Measurements from ENCODE around the gene CAPZB. TPM values are rescaled to one million over a fixed set of nuclear protein-coding genes. Genes with fewer than 3 reads are reported as not detected.
"Not testable (repeated sequence)": the region's sequence is repeated elsewhere in the genome, so short reads cannot be mapped to it uniquely, and the experiment has no call there.

The CAPZB gene
- total RNA-seq, 4 donors from 2014 or later: 127 to 404 (median 136) TPM

- H3K4me1 ChIP-seq: peaks cover 7 to 33% (median 31%) of the 10 kb centered on the region in 4 donors
- peaks cover 0 to 39% (median 15%) of the 10 kb centered on the region in 4 donors for H3K36me3 ChIP-seq
- 97% methylated on average over 6 of the region's 6 CpGs; no CpG with 5 or more reads in 1 of the 2 donors for WGBS, 2 donors (ENCODE audit: low coverage in 1 of 2)
- no peak for DNase-seq
- no peak for TF ChIP-seq CTCF (IDR thresholded peaks at IDR 0.05)
- H3K27ac ChIP-seq: peak overlapping the region in 2 of 4 donors; percentile 71 to 74
- H3K4me3 ChIP-seq: no peak overlapping the region
- H3K27me3 ChIP-seq: no peaks in the 10 kb centered on the region
- in situ Hi-C loops (cut with MboI; ENCODE audit: low pct_ligation_motif_present in 1 of 4, low pct_unique_long_range_greater_than_20kb in 1 of 4, low sequenced_read_pairs in 3 of 4) (no loop called here), intact Hi-C loops (cut with DNase I; ENCODE audit: low total_unique reads) (no loop called here)
- no peaks in the 10 kb centered on the region for H3K9me3 ChIP-seq
Measured at GRCh38 chr1:19306941-19307340, 178.4 kb downstream of the CAPZB start.

GRCh38 chr1:19305880-19306279 is 179.5 kb downstream of the CAPZB start:
- peaks cover 4 to 28% (median 25%) of the 10 kb centered on the region in 4 donors for H3K4me1 ChIP-seq
- no peak for DNase-seq
- intact Hi-C loops (cut with DNase I; ENCODE audit: low total_unique reads): no loop called here
- peaks cover 0 to 39% (median 15%) of the 10 kb centered on the region in 4 donors for H3K36me3 ChIP-seq
- no peaks in the 10 kb centered on the region for H3K27me3 ChIP-seq
- no peak overlapping the region for H3K4me3 ChIP-seq
- no peaks in the 10 kb centered on the region for H3K9me3 ChIP-seq
- in situ Hi-C loops (cut with MboI; ENCODE audit: low pct_ligation_motif_present in 1 of 4, low pct_unique_long_range_greater_than_20kb in 1 of 4, low sequenced_read_pairs in 3 of 4): no loop called here
- WGBS, 2 donors (ENCODE audit: low coverage in 1 of 2): 86 to 96% methylated on average over 1 to 11 of the region's 11 CpGs
- H3K27ac ChIP-seq: no peak overlapping the region
- TF ChIP-seq CTCF (IDR thresholded peaks at IDR 0.05) (no peak), EP300 (IDR thresholded peaks at IDR 0.05; ENCODE audit: low read depth) (no peak), POLR2AphosphoS5 (IDR thresholded peaks at IDR 0.05) (no peak), POLR2A (IDR thresholded peaks at IDR 0.05) (no peak)

- H3K27ac ChIP-seq; H3K27me3 ChIP-seq; H3K4me3 ChIP-seq; DNase-seq; H3K9me3 ChIP-seq; in situ Hi-C loops (cut with MboI; ENCODE audit: low pct_ligation_motif_present in 1 of 4, low pct_unique_long_range_greater_than_20kb in 1 of 4, low sequenced_read_pairs in 3 of 4); intact Hi-C loops (cut with DNase I; ENCODE audit: low total_unique reads): not testable (repeated sequence)
- Histone ChIP-seq H3K36me3 (peaks cover 0 to 39% (median 15%) of the 10 kb centered on the region in 4 donors), H3K4me1 (peaks cover 0 to 19% (median 17%) of the 10 kb centered on the region in 4 donors)
- 93% methylated on average over 10 of the region's 10 CpGs; no CpG with 5 or more reads in 1 of the 2 donors for WGBS, 2 donors (ENCODE audit: low coverage in 1 of 2)
Measured at GRCh38 chr1:19304081-19304480, 181.3 kb downstream of the CAPZB start.

- DNase-seq: no peak
- intact Hi-C loops (cut with DNase I; ENCODE audit: low total_unique reads) (no loop called here), in situ Hi-C loops (cut with MboI; ENCODE audit: low pct_ligation_motif_present in 1 of 4, low pct_unique_long_range_greater_than_20kb in 1 of 4, low sequenced_read_pairs in 3 of 4) (no loop called here)
- H3K36me3 ChIP-seq: peaks cover 0 to 25% (median 11%) of the 10 kb centered on the region in 4 donors
- no peaks in the 10 kb centered on the region for H3K27me3 ChIP-seq
- H3K9me3 ChIP-seq: peaks cover 0 to under 1% of the 10 kb centered on the region in 2 donors
- H3K4me3 ChIP-seq: no peak overlapping the region
- TF ChIP-seq POLR2AphosphoS5 (IDR thresholded peaks at IDR 0.05) (no peak), CTCF (IDR thresholded peaks at IDR 0.05) (no peak), POLR2A (IDR thresholded peaks at IDR 0.05) (no peak), EP300 (IDR thresholded peaks at IDR 0.05; ENCODE audit: low read depth) (no peak)
- 81% methylated on average over 2 of the region's 2 CpGs; no CpG with 5 or more reads in 1 of the 2 donors for WGBS, 2 donors (ENCODE audit: low coverage in 1 of 2)
- no peak overlapping the region for H3K27ac ChIP-seq
- no peaks in the 10 kb centered on the region for H3K4me1 ChIP-seq
Measured at GRCh38 chr1:19300211-19300610, 185.1 kb downstream of the CAPZB start.

- WGBS, 2 donors (ENCODE audit: low coverage in 1 of 2): 95% methylated on average over 2 of the region's 2 CpGs; no CpG with 5 or more reads in 1 of the 2 donors
- TF ChIP-seq CTCF (IDR thresholded peaks at IDR 0.05) (no peak), POLR2AphosphoS5 (IDR thresholded peaks at IDR 0.05) (no peak), POLR2A (IDR thresholded peaks at IDR 0.05) (no peak), EP300 (IDR thresholded peaks at IDR 0.05; ENCODE audit: low read depth) (no peak)
- Histone ChIP-seq H3K27ac (no peak overlapping the region), H3K4me3 (no peak overlapping the region), H3K36me3 (no peaks in the 10 kb centered on the region), H3K9me3 (peaks cover 8 to 12% of the 10 kb centered on the region in 2 donors), H3K4me1 (peaks cover 0 to 4% (median 0%) of the 10 kb centered on the region in 4 donors), H3K27me3 (no peaks in the 10 kb centered on the region)
- intact Hi-C loops (cut with DNase I; ENCODE audit: low total_unique reads) (no loop called here), in situ Hi-C loops (cut with MboI; ENCODE audit: low pct_ligation_motif_present in 1 of 4, low pct_unique_long_range_greater_than_20kb in 1 of 4, low sequenced_read_pairs in 3 of 4) (no loop called here)
- DNase-seq: no peak
Measured at GRCh38 chr1:19294638-19295037, 190.7 kb downstream of the CAPZB start.

Measured in transverse colon (tissue), 4 donors.